Small intestine (tissue), 7 donors: ENCODE data around the gene CACNA1A. TPM values are rescaled to one million over a fixed set of nuclear protein-coding genes. Genes with fewer than 3 reads are reported as not detected.
"Not testable (repeated sequence)": the region's sequence is repeated elsewhere in the genome, so short reads cannot be mapped to it uniquely, and the experiment has no call there.

Experiments used
- DNase-seq, 2 donors: peaks; one replicate each; pipeline versions ENCODE4 v3.0.0 to v3.0.0-alpha.2; 2013
- FAIRE-seq: peaks from 2 replicates; lab custom pipeline; 2012; peaks lifted over from hg19 to GRCh38; lab: Jason Lieb, UNC
- H3K27ac ChIP-seq, 3 donors: one replicate each; pipeline ENCODE4 v1.5.1; 2013; ENCODE audit warnings: low read length in 2 of 3, mild to moderate bottlenecking in 2 of 3, control low read depth in 1 of 3, inconsistent platforms in 1 of 3, low read depth in 1 of 3, moderate library complexity in 1 of 3
- H3K27me3 ChIP-seq, 3 donors: one replicate each; pipeline ENCODE4 v1.6.1; 2013; ENCODE audit warnings: low read length in 3 of 3, inconsistent platforms in 1 of 3; ENCODE audit not compliant: control insufficient read depth in 3 of 3, insufficient read depth in 3 of 3
- H3K36me3 ChIP-seq, 3 donors: one replicate each; pipeline ENCODE4 v1.6.1; 2013; ENCODE audit warnings: low read length in 3 of 3, inconsistent platforms in 1 of 3, low read depth in 1 of 3, mild to moderate bottlenecking in 1 of 3, moderate library complexity in 1 of 3; ENCODE audit not compliant: control insufficient read depth in 3 of 3, insufficient read depth in 2 of 3
- H3K4me1 ChIP-seq, 3 donors: one replicate each; pipeline ENCODE4 v1.6.1; 2013; ENCODE audit warnings: low read length in 2 of 3, inconsistent platforms in 1 of 3, low read depth in 1 of 3, mild to moderate bottlenecking in 1 of 3, moderate library complexity in 1 of 3; ENCODE audit not compliant: control insufficient read depth in 3 of 3, insufficient read depth in 2 of 3
- H3K4me3 ChIP-seq, 3 donors: one replicate each; pipeline ENCODE4 v1.5.1; 2013; ENCODE audit warnings: low read length in 3 of 3, control low read depth in 1 of 3, inconsistent platforms in 1 of 3, low read depth in 1 of 3, mild to moderate bottlenecking in 1 of 3, moderate library complexity in 1 of 3
- H3K9me3 ChIP-seq, 2 donors: one replicate each; pipeline ENCODE4 v1.6.1; 2013; ENCODE audit warnings: low read depth in 1 of 2, low read length in 1 of 2; ENCODE audit not compliant: control insufficient read depth in 2 of 2, insufficient read depth in 1 of 2
- WGBS, 3 donors: extraction: QIAGEN DNeasy Blood & Tissue Kit; methylation state at CpG; one replicate each; pipeline ENCODE4 v1.1.7; 2013; 5-methylcytosine and 5-hydroxymethylcytosine counted together
- polyA plus RNA-seq, 4 donors: library from polyadenylated mRNA; stranded (reverse) in 3 of 4; unstranded in 1 of 4; fragments of 200-250 nt in 3 of 4; fragments of 120-200 nt in 1 of 4; gene quantifications; one replicate each; pipeline versions ENCODE4 v1.2.1 to v1.2.3, GENCODE V29; 2013
- donor health status: healthy with polysubstance abuse.
- donor health status: control.
- donor health status: control.
- donor health status: Bipolar disorder and iron deficiency.
- donor health status: healthy.

Gene CACNA1A
- polyA plus RNA-seq, 4 donors, result 0.27 to 8.9 (median 2.1) TPM

GRCh38 chr19:13428352-13428751 lies 77.9 kb downstream of the CACNA1A start:
- Histone ChIP-seq H3K36me3 (no peaks in the 10 kb centered on the region), H3K27me3 (no peaks in the 10 kb centered on the region), H3K4me1 (no peaks in the 10 kb centered on the region), H3K9me3 (peaks cover 0 to 17% of the 10 kb centered on the region in 2 donors), H3K4me3 (no peak overlapping the region), H3K27ac (no peak overlapping the region)
- no peak for FAIRE-seq
- WGBS, 3 donors, result 33 to 47% (median 41%) methylated on average over 9 of the region's 9 CpGs
- DNase-seq, result peak in 1 of 2 donors; percentile 2

- WGBS, 3 donors, result 79 to 85% (median 79%) methylated on average over 11 of the region's 11 CpGs
- FAIRE-seq (no peak), DNase-seq (no peak)
- Histone ChIP-seq H3K36me3 (no peaks in the 10 kb centered on the region), H3K4me1 (no peaks in the 10 kb centered on the region), H3K4me3 (no peak overlapping the region), H3K27ac (no peak overlapping the region), H3K9me3 (peaks cover 0 to 26% of the 10 kb centered on the region in 2 donors), H3K27me3 (no peaks in the 10 kb centered on the region)
Observed at GRCh38 chr19:13427273-13428051, 78.8 kb downstream of the CACNA1A start.

GRCh38 chr19:13425875-13426274 lies 80.4 kb downstream of the CACNA1A start:
- H3K27me3 ChIP-seq, FAIRE-seq, H3K27ac ChIP-seq, DNase-seq, H3K36me3 ChIP-seq, H3K4me3 ChIP-seq, H3K4me1 ChIP-seq: not testable (repeated sequence)
- H3K9me3 ChIP-seq, result peaks cover 0 to 29% of the 10 kb centered on the region in 2 donors
- 84 to 92% (median 86%) methylated on average over 3 of the region's 3 CpGs for WGBS, 3 donors

- Histone ChIP-seq H3K36me3 (no peaks in the 10 kb centered on the region), H3K9me3 (peaks cover 0 to 29% of the 10 kb centered on the region in 2 donors), H3K4me1 (no peaks in the 10 kb centered on the region), H3K27ac (peak overlapping the region in 1 of 3 donors; percentile 66), H3K27me3 (no peaks in the 10 kb centered on the region), H3K4me3 (no peak overlapping the region)
- DNase-seq, result peak; percentile 53 to 81
- no peak for FAIRE-seq
- WGBS, 3 donors, result 25 to 58% (median 31%) methylated on average over 3 of the region's 3 CpGs
Observed at GRCh38 chr19:13425151-13425550, 81.1 kb downstream of the CACNA1A start.

GRCh38 chr19:13420780-13421179 lies 85.5 kb downstream of the CACNA1A start:
- Histone ChIP-seq H3K4me1 (no peaks in the 10 kb centered on the region), H3K36me3 (no peaks in the 10 kb centered on the region), H3K9me3 (peaks cover 0 to 24% of the 10 kb centered on the region in 2 donors), H3K27ac (no peak overlapping the region), H3K4me3 (no peak overlapping the region), H3K27me3 (no peaks in the 10 kb centered on the region)
- DNase-seq (no peak), FAIRE-seq (no peak)

- H3K27ac ChIP-seq, result no peak overlapping the region
- no peak for FAIRE-seq
- no peaks in the 10 kb centered on the region for H3K9me3 ChIP-seq
- H3K4me3 ChIP-seq, result no peak overlapping the region
- WGBS, 3 donors, result 64 to 72% (median 72%) methylated on average over 10 of the region's 10 CpGs
- no peak for DNase-seq
- H3K36me3 ChIP-seq, result no peaks in the 10 kb centered on the region
- no peaks in the 10 kb centered on the region for H3K4me1 ChIP-seq
- no peaks in the 10 kb centered on the region for H3K27me3 ChIP-seq
Observed at GRCh38 chr19:13417054-13417453, 89.2 kb downstream of the CACNA1A start.

GRCh38 chr19:13411899-13412298 lies 94.4 kb downstream of the CACNA1A start:
- Histone ChIP-seq H3K36me3 (no peaks in the 10 kb centered on the region), H3K27me3 (no peaks in the 10 kb centered on the region), H3K4me1 (no peaks in the 10 kb centered on the region), H3K27ac (no peak overlapping the region), H3K9me3 (no peaks in the 10 kb centered on the region), H3K4me3 (no peak overlapping the region)
- FAIRE-seq, result no peak
- no peak for DNase-seq
- 73 to 81% (median 77%) methylated on average over 6 of the region's 6 CpGs for WGBS, 3 donors

GRCh38 chr19:13410946-13411345 lies 95.3 kb downstream of the CACNA1A start:
- H3K27ac ChIP-seq, result no peak overlapping the region
- H3K4me1 ChIP-seq, result no peaks in the 10 kb centered on the region
- DNase-seq, result no peak
- no peaks in the 10 kb centered on the region for H3K36me3 ChIP-seq
- no peak overlapping the region for H3K4me3 ChIP-seq
- no peaks in the 10 kb centered on the region for H3K9me3 ChIP-seq
- FAIRE-seq, result no peak
- 52 to 87% (median 64%) methylated on average over 1 of the region's 1 CpG for WGBS, 3 donors
- no peaks in the 10 kb centered on the region for H3K27me3 ChIP-seq
